HG03460 (cell line): ENCODE measurements around the gene TSPAN14.
A peak's percentile ranks its signal among the peaks of the same experiment; 100 is the strongest.
"Not testable (repeated sequence)": the region's sequence is repeated elsewhere in the genome, so short reads cannot be mapped to it uniquely, and the experiment has no call there.

Source experiments
- ATAC-seq: cut with Tn5 transposase; IDR thresholded peaks from one replicate; pipeline ENCODE4 v1.9.1; 2021; ENCODE audit not compliant: unreplicated experiment

The TSPAN14 gene, protein sequence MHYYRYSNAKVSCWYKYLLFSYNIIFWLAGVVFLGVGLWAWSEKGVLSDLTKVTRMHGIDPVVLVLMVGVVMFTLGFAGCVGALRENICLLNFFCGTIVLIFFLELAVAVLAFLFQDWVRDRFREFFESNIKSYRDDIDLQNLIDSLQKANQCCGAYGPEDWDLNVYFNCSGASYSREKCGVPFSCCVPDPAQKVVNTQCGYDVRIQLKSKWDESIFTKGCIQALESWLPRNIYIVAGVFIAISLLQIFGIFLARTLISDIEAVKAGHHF

DNA sequence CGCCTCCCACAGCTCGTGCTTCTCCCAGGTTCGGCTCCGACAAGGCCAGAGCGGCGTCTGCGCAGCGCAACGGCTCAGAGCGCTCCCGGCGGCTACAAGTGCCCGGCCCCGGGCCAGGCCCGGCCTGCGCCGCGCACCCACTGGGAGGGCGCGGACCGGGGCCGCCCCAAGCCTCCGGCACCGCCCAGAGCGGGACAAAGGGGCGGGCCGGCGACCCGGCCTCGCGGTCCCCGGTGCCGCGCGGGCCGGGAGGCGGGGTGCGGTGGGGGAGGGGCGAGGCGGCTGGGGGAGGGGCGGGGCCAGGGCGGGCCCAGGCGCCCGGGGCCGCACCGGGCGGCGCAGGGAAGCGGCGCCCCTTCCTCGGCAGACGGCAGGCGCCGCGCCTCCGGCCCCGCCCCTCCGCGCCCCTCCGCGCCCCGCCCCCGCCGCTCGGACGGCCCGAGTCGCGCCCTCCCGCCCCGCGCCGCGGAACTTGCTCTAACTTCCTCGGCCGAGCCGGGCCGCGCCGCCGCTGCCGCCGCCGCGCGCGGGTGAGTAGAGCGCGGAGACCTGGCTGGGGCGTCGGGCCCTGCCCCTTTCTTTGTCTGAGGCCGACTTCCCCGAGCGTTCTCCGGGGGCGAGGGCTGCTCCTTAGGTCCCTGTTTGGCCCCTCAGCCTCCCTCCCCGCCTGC, at the start of gene TSPAN14:
Gene TSPAN14, plus strand, starts transcription at position 469 of the 671 bp plus-strand sequence. CDS start 34,924 bp downstream, outside the sequence.
- ATAC-seq, result peak; percentile 55

DNA sequence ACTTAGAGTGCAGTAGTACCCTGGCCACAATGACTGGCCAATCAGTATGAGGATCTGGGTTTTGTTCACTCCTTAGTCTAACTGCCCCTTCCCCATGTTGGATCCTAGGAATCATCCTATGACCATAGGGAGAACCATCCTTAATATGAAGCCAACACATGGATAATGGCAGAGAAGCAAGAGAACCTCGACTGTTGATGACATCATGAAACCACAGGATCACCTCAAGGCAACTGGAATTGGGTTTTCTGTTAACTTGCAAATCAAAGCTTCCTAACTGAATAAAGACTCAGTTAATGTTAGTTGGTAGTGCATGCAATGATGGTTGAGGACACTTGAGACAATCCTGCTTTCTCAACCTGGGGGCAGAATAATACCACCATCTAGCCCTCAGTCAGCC, 49.1 kb upstream of the TSPAN14 start:
- no peak for ATAC-seq

DNA sequence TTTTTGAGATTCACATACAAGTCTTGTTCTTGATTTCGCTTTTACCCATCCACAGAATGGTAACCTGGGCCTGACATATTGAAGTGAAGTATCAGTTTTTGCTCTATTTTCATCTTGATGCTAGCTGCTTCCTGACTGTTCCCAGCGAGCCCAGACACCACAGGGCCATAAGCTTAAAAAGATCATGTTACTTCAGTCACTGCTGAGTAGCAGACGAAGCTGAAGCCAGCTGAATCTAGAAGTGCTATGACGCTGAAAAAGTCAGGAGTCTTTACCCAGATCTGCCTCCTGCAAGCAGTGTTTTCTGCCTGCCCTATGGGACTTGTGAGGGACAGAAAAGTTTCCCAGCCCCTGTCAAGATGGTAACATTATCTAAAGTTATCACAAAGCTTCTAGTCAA, 48.5 kb upstream of the TSPAN14 start:
- ATAC-seq, result no peak

DNA sequence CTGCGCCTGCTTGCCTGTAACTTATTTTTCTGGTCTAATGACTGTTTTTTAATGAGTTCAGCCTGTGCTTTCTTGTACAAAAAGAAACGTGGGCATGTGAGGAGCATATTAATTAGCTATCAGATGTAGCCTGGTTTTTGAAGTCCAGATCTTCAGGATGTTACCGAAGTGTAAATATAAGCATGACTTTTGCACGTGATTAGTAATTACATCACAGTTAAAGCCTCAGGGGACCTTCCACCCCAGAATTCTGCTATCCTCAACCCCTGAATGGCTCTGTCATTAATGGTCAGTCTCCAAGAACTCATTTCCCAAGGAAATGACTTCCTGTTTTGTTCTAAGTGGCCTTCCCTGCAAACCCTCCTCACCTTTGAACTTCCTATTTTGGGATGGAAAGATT, 47.9 kb upstream of the TSPAN14 start:
- ATAC-seq, result no peak

DNA sequence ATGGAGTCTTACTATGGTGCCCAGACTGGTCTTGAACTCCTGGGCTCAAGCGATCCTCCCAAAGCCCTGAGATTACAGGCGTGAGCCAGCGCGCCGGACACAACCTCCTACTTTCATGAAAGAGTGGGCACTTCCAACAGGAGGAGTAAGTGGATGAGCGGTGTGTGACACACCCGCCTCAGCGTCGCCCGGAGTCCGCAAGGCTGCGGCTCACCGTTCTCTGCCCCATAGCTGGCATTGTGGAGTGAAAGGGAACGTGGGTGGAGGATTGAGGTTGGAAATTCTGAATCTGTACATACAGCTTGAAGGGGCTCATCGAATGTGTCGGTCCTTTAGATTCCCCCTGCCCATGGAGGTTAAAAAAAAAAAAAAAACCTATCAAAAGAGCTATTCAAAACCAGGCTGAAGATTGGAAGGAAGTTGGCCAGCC, 46.3 kb upstream of the TSPAN14 start:
- peak; percentile 23 for ATAC-seq

DNA sequence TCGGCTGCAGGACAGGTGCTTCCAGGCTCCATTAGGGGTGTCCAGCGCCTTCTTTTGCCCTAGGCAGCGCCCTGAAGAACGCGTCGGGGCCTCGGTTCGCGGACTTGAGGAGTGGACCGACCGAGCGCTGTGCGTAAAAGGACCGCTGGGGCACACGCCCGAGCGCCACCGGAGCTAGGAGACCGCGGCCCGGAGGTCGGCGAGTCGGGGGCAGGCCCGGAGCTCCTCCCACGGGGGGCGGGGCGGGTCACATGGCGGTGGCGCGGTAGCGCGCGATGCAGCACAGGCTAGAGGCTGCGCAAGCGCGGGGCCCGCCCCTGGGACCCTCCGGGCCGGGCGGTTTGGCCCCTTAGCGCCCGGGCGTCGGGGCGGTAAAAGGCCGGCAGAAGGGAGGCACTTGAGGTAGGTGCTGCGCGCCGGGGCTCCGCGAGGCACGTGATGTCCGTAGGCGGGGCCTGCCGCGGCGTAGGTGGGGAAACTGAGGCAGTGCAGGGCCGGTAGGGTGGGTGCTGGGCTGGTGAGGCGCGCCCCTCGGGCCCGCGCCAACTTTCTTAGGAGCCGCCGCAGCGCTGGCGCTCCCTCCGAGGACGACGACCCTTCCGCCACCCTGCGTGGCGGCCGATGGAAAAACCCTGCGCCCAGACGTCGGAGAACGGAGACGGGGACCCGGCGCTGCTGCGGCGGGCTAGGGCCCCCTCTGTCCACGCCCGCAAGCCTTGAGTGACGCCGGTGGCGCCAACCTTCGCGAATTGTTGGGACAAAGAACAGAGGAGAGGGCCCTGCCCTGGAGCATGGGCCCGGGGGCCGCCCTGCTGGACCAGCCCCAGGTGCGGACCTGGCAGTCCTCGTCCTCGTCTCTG, 45.6 kb upstream of the TSPAN14 start, which contains the start of gene PRXL2A:
Gene PRXL2A, plus strand, starts transcription at position 310 of the 860 bp plus-strand sequence. CDS start 11,917 bp downstream, outside the sequence.
- ATAC-seq, result peak; percentile 92

DNA sequence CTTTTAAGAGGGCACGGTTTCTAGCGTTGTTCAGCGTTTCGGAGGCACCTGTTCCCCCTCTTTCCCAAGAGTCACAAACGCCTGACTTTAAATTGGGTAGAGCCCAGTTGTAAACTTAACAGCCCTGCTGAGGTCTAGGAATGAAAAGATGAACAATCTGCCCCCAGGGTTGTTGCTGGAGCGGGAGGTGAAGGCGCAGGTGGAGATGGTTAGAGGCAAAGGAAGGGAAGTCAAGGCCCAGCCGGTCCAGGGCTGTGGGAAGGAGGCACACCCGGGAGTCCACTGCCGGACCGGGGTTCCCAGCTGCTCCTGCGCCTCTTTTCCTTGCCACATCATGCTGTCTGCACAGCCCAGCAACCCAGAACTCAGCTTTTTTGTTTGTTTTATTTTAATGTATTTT, 45.0 kb upstream of the TSPAN14 start:
- ATAC-seq, result no peak

DNA sequence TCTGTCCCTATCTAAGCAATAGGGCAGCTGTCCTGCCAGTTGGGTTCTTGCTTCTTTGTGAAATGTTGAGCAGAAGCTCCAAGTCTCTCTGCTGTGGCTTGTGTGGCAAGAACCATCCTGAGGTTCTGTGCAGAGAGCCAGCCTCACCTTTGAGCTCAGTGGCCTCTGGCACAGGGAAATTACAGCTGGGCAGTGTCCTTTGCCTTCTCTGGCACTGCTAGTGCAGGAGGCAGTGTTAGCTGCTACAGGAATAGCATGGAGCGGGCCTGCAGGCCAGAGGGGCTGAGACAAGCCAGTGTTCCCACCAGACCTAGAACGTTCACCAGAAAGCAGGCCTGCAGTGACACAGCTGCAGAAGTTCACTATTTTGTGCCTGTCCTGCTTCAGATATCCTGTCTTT, 44.0 kb upstream of the TSPAN14 start:
- ATAC-seq, result no peak

DNA sequence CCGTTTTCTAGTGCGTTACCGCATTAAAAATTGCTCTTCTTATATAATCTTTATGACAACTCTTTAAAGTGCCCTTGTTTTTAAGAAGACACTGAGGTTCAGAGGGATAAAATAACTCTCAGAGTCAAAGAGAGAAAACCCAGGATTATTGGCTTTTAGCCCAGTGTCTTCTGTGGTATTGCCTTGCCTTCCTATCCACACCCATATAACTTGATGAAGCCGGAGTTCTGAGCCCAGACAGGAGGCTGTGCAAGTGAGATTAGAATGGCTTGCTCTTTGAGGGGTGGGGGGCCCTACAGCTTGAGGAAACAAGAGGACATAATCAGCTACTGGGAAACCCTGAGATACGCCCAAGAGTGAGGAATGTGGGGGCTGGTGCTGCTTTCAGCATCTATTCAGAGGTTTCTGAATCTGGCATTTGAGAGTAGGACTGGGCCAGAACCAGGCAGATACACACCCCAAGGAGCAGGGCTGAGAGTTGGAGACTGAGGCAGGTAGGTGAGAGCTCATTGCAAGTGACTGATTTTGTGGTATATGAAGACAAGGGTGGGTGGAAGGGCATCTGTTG, 43.4 kb upstream of the TSPAN14 start:
- no peak for ATAC-seq

DNA sequence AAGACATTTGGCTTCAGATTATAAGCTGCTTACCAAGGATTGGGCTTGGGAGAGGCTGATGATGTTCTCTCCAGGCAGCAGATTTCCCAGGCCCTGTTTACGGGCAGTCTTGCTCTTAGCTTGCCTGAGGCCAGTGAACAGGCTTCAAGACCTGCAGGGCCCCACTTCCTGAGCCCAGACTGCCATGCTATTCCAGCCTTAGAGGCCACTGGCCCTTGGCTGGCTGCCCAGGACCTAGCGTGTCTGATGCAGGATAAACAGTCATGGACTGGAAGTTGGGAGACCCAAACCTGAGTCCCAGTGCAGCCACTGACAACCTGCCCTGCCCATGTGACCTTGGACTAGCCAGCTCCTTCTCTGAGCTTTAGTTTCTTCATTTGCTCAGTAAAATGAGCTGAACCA, 42.8 kb upstream of the TSPAN14 start:
- no peak for ATAC-seq

DNA sequence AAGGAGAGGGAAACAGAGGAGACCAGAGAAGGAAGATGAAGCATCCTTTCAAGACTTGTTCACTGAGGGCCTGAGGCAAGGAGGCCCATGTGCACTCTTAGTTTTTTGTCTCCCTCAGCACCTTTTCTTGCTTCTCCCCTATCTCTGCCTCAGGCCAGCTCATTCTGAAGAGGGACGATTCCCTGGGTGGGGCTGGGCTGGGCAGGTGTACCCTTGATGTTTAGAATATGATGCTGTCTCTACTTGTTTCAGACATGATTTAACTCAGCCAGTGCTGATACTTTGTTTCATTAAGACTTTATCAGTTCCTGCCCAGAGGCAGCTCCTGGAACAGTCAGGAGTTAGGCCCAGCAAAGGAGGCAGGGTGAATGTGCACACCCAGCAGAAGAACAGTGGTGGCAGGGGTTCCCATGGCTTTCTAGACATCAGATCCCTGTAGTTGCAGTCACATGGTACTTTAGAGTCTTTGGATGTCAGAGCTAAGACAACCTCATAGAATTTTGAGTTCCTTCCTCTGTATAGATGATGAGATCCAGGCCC, 42.4 kb upstream of the TSPAN14 start:
- no peak for ATAC-seq

DNA sequence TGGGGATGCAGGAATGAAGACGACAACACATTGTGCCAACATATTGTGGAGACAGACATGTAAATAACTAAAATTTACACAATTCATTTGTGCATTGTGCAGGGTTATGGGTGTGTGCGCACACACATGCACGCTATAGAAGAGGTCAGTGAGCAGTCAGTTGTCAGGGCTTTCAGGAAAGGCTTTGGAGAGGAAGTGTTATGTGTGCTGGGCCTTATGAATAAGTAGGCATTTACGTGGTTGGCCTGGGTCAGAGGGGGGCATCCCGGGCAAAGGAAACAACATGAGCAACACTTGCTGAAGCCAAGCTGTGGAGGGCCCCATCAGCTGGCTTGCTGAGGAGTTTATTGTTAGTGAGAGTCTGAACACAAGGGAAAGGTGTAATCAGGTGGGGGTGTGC, 41.6 kb upstream of the TSPAN14 start:
- no peak for ATAC-seq

DNA sequence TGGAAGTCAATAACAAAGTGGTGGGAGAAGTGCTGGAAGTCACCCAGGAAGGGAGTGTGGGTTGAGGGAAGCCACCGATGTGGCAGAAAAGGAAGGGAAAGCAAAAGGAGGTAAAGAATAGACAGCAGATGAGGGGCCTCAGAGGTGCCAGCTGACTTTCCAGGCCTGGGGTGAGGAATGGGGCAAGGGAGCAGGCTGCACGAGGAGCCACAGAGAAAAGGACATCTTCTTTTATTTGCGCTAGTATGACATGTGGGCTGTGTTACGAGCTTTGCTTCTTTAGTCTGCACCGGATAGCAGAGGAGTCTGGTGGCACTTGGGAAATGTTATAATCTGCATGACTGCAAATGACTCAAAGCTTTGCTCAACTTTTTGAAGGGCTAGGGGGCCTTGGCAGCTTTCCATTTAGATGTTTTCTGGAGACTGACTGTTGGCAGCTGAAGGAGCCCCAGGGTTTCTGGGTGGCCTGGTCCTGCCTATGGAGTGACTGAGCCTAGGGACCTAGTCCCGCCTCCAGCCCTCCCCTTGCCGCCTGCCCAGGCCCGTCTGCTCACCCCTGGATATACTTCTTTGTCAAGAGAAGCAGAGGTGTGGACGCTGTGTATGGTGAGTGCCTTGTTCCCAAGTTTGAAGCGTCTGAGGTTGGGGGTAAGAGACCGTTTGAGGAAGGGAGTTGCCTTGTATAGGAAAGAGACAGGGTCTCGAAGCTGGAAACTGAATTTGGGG, 40.7 kb upstream of the TSPAN14 start:
- ATAC-seq, result no peak

DNA sequence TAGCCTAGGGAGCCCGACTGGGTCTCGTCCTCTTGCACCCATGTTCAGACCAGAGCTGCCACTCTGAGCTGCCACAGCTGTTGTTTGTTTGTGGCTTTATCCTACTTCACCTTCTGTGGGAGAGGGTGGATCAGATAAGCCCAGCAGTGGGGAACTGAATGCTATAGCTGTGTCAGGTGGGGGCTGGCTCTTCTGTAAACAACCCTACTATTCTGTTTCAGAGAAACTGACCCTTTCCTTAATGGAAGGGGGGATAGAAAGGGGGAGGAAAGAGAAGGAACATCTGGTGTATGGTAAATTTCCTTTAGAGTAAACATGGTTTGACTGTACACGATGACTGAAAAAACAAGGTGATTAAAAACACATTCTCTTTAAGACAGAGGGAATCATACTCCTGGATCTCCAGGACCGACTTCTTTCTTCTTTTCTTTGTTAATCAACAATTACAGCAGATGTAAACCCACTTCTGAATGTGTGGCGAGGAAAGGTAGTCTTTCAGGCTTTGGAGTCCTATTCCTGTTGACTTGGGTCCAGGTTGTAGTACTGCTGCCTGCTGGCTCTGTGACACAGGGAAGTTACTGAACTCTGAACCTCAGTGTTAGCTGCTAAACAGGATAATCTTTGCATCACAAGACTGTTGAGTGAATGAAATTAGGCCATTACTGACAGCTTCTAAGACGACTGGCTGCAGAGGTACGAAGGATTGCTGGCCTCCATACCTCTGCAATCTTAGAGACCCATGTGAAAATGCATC, 39.8 kb upstream of the TSPAN14 start:
- ATAC-seq, result no peak

DNA sequence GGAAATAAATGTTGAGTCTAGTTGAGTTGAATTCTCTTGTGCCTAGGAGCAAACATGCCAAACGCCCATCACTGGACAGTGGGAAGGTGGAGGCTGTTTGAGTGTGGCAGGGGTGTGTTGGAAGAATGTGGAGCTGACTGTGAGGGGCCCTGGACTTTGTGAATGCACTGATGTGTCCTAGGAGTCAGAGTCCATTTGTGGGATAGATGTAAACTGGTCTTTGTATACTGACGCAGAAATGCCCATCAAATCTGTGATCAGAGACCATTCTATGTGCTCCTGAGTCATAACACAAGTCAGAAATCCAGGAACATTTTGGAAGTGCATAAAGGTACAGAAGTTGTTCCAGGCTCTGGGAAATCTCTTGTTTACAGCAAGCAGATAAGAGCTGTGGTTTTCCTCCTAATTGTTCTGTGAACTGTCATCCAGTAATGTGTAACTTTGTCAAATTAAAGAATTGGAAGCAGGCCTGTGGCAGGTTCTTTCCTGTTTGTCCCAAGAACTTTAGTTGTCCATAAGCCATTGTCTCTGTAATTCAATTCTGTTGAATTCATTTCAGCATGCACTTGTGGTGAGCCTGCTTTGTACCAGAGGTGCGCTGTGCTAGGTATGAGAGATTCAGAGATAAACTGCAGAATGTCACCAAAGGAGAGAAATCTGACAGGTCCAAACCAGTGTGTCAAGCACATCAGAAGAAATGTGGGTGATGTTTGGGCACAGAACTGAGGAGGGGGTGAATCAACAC, 38.2 kb upstream of the TSPAN14 start:
- no peak for ATAC-seq

DNA sequence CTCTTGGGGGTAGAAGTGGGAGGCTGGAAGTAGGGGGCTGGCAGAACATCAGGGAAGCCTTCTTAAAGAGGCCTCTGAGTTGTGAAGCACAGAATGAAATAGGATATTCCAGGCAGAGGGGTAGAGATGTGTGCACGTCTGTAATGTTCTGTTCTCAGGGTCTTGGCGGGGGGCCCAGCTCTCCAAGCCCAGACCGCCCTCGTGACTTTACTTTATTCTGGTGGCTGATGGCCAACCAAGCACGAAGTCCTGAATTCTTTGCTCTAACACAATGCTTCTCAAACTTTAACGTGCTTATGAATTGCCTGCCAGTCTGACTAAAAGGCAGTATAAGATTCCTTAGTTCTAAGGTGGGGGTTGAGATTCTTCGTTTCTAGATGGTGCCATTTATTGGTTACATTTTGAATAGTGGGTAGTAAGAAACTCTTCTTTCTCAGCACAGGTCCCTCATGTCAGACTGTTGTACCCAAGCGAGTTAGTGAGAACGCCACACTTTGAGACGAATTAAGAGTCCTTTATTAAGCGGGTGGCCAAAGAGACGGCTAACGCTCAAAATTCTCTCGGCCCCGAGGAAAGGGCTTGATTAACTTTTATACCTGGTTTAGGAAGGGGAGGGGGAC, 37.5 kb upstream of the TSPAN14 start:
- ATAC-seq, result no peak

DNA sequence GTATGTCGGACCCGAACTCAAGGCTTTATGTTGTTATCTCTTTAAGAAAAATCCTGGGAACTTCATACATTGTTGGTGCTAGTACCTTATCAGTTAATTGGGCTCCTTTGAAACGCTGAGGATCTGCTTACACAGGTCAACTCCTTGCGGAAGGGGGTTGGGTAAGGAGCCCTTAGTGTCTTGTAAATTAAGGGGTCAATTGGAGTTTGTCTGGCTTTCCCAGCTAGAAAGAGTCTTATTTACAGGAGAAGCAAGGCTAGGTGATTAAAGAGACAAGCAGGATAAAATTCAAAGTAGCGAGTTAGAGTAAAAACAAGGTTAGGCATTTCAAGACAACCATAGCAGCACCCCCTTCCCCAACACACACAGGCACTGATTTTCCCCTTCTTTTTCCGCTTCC, 36.9 kb upstream of the TSPAN14 start:
- ATAC-seq, result not testable (repeated sequence)

DNA sequence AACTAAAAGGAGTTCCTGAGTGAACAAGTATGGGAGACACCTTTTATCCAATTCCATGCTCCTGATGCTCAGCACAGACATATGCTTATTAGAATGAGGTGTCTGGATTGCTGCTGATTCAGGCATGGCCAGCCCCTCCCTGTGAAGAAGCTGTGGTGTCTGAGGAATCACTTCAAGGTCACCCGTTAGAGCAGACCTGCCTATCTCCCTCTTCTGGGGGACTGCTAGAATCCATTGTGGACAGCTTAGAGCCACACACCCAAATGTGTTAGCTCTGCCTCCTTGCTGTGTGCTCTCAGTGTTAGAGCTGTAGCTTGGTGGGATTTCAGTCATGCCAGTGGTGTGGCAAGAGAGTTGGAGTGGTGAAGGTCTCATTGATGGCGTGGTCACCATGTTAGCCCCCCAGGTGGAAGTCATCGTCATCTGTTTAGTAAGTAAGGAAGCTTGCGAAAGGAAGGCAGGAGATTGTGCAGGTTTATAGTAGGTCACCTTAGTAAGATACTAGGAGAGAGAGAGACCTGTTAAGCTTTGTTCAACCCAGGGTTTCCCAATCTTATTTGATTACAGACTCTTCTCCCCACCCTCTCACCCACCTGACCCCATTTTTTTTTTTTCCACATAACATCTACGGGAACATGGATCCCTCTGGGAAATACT, 32.9 kb upstream of the TSPAN14 start:
- no peak for ATAC-seq
